Measurements from ENCODE around the gene NEGR1.

The NEGR1 gene

GRCh38 chr1:72235062-72235461 is 47.3 kb downstream of the NEGR1 start:
- DNase-seq (ENCODE audit: extremely low read depth in 1 of 2, low read depth in 1 of 2), result no peak

- DNase-seq (ENCODE audit: extremely low read depth in 1 of 2, low read depth in 1 of 2), result no peak
Observed at GRCh38 chr1:72230746-72231145, 51.6 kb downstream of the NEGR1 start.

- DNase-seq (ENCODE audit: extremely low read depth in 1 of 2, low read depth in 1 of 2), result no peak
Observed at GRCh38 chr1:72229893-72230292, 52.4 kb downstream of the NEGR1 start.

- DNase-seq (ENCODE audit: extremely low read depth in 1 of 2, low read depth in 1 of 2), result no peak
Observed at GRCh38 chr1:72227667-72228066, 54.7 kb downstream of the NEGR1 start.

GRCh38 chr1:72224506-72224905 is 57.8 kb downstream of the NEGR1 start:
- no peak for DNase-seq (ENCODE audit: extremely low read depth in 1 of 2, low read depth in 1 of 2)

- no peak for DNase-seq (ENCODE audit: extremely low read depth in 1 of 2, low read depth in 1 of 2)
Observed at GRCh38 chr1:72221811-72222210, 60.5 kb downstream of the NEGR1 start.

- DNase-seq (ENCODE audit: extremely low read depth in 1 of 2, low read depth in 1 of 2), result no peak
Observed at GRCh38 chr1:72218141-72218739, 64.1 kb downstream of the NEGR1 start.

GRCh38 chr1:72207059-72207458 is 75.3 kb downstream of the NEGR1 start:
- no peak for DNase-seq (ENCODE audit: extremely low read depth in 1 of 2, low read depth in 1 of 2)

- no peak for DNase-seq (ENCODE audit: extremely low read depth in 1 of 2, low read depth in 1 of 2)
Observed at GRCh38 chr1:72202761-72203160, 79.6 kb downstream of the NEGR1 start.

- DNase-seq (ENCODE audit: extremely low read depth in 1 of 2, low read depth in 1 of 2), result no peak
Observed at GRCh38 chr1:72197786-72198185, 84.6 kb downstream of the NEGR1 start.

GRCh38 chr1:72186733-72187307 is 95.5 kb downstream of the NEGR1 start:
- no peak for DNase-seq (ENCODE audit: extremely low read depth in 1 of 2, low read depth in 1 of 2)

- DNase-seq (ENCODE audit: extremely low read depth in 1 of 2, low read depth in 1 of 2), result no peak
Observed at GRCh38 chr1:72184099-72184701, 98.1 kb downstream of the NEGR1 start.

- no peak for DNase-seq (ENCODE audit: extremely low read depth in 1 of 2, low read depth in 1 of 2)
Observed at GRCh38 chr1:72182859-72183258, 99.5 kb downstream of the NEGR1 start.

- no peak for DNase-seq (ENCODE audit: extremely low read depth in 1 of 2, low read depth in 1 of 2)
Observed at GRCh38 chr1:72178266-72178665, 104.1 kb downstream of the NEGR1 start.

- DNase-seq (ENCODE audit: extremely low read depth in 1 of 2, low read depth in 1 of 2), result no peak
Observed at GRCh38 chr1:72177711-72178110, 104.6 kb downstream of the NEGR1 start.

- no peak for DNase-seq (ENCODE audit: extremely low read depth in 1 of 2, low read depth in 1 of 2)
Observed at GRCh38 chr1:72170246-72170645, 112.1 kb downstream of the NEGR1 start.

GRCh38 chr1:72166426-72166825 is 115.9 kb downstream of the NEGR1 start:
- no peak for DNase-seq (ENCODE audit: extremely low read depth in 1 of 2, low read depth in 1 of 2)

GRCh38 chr1:72150508-72150907 is 131.8 kb downstream of the NEGR1 start:
- no peak for DNase-seq (ENCODE audit: extremely low read depth in 1 of 2, low read depth in 1 of 2)

GRCh38 chr1:72141875-72142274 is 140.5 kb downstream of the NEGR1 start:
- DNase-seq (ENCODE audit: extremely low read depth in 1 of 2, low read depth in 1 of 2), result no peak

- no peak for DNase-seq (ENCODE audit: extremely low read depth in 1 of 2, low read depth in 1 of 2)
Observed at GRCh38 chr1:72140222-72140621, 142.1 kb downstream of the NEGR1 start.

GRCh38 chr1:72137656-72138055 is 144.7 kb downstream of the NEGR1 start:
- no peak for DNase-seq (ENCODE audit: extremely low read depth in 1 of 2, low read depth in 1 of 2)

GRCh38 chr1:72129869-72130268 is 152.5 kb downstream of the NEGR1 start:
- no peak for DNase-seq (ENCODE audit: extremely low read depth in 1 of 2, low read depth in 1 of 2)
